Tibial nerve (tissue), 4 donors: ENCODE data around the gene PRODH2.

Experiments
- EP300 ChIP-seq, 2 donors: sonication (generic); formaldehyde crosslinking; IDR thresholded peaks; one replicate each; pipeline ENCODE4 v1.6.1; 2017; ENCODE audit warnings: antibody characterized with exemption in 2 of 2, mild to moderate bottlenecking in 1 of 2
- POLR2A ChIP-seq, 2 donors: fragments of 450-650 bp; IDR thresholded peaks; one replicate each; pipeline ENCODE4 v1.6.1; 2017; ENCODE audit warnings: antibody characterized with exemption in 2 of 2, mild to moderate bottlenecking in 2 of 2, moderate library complexity in 2 of 2
- TF ChIP-seq, protein P1 (sequence below), 5 experiments: fragments of 200-600 bp in 3 of 5; fragments of 450-650 bp in 2 of 5; sonication (generic) in 3 of 5; IDR thresholded peaks; one replicate each; pipeline ENCODE4 v1.5.1; 2016 to 2019; ENCODE audit warnings: antibody characterized with exemption in 5 of 5, mild to moderate bottlenecking in 3 of 5, moderate library complexity in 2 of 5

DNA sequence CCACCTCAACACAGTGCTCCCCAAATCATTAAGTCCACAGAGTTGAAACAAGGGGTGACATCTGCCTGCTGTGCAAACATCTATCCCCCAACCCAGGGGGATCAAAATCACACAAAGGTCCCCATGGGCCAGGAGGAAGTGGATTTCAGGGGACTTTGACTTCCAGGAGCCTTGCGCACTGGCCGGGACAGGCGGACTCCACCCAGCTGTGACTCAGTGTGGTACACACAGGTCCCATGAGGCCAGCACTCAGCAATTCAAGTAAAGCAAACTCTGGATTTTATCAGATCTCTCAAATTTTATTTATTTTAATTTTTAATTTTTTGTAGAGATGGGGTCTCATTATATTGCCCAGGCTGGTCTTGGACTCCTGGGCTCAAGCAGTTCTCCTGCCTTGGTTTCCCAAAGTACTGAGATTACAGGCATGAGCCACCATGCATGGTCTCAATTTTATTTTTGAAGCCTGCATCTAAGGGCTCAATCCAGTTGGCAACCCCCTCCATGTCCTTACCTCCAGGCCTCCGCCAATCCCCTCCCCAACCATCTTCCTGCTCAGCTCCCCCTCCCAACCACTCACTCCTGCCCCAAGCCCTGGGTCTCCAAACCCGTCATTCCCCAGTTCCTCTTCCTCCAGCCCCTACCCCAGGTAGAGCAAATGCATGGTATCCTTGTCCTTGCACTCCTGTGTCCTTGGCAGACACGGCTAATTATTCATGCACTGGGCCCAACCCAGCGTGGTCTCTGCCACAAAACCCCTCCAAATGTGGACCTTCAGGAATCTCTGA is 19.1 kb downstream of the PRODH2 start:
- TF ChIP-seq, protein P1, sequence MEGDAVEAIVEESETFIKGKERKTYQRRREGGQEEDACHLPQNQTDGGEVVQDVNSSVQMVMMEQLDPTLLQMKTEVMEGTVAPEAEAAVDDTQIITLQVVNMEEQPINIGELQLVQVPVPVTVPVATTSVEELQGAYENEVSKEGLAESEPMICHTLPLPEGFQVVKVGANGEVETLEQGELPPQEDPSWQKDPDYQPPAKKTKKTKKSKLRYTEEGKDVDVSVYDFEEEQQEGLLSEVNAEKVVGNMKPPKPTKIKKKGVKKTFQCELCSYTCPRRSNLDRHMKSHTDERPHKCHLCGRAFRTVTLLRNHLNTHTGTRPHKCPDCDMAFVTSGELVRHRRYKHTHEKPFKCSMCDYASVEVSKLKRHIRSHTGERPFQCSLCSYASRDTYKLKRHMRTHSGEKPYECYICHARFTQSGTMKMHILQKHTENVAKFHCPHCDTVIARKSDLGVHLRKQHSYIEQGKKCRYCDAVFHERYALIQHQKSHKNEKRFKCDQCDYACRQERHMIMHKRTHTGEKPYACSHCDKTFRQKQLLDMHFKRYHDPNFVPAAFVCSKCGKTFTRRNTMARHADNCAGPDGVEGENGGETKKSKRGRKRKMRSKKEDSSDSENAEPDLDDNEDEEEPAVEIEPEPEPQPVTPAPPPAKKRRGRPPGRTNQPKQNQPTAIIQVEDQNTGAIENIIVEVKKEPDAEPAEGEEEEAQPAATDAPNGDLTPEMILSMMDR (IDR thresholded peaks at IDR 0.05) = no peak
- TF ChIP-seq POLR2A (IDR thresholded peaks at IDR 0.05) (no peak), EP300 (IDR thresholded peaks at IDR 0.05) (no peak)
